Activated naive CD8-positive, alpha-beta T cell (primary cell): ENCODE data around the gene INPP4B.
A peak's percentile ranks its signal among the peaks of the same experiment; 100 is the strongest.

ENCODE experiments used
- H3K27ac Mint-ChIP-seq: one replicate; pipeline ENCODE4 v1.8.0; 2021; ENCODE audit warnings: mixed read lengths
- H3K27me3 Mint-ChIP-seq: one replicate; pipeline ENCODE4 v1.8.0; 2021; ENCODE audit warnings: mixed read lengths
- H3K36me3 Mint-ChIP-seq: one replicate; pipeline ENCODE4 v1.8.0; 2021; ENCODE audit warnings: mixed read lengths
- H3K4me1 Mint-ChIP-seq: one replicate; pipeline ENCODE4 v1.8.0; 2021; ENCODE audit warnings: low read depth, mixed read lengths
- H3K4me3 Mint-ChIP-seq: one replicate; pipeline ENCODE4 v1.8.0; 2021; ENCODE audit warnings: mild to moderate bottlenecking, mixed read lengths
- H3K9me3 Mint-ChIP-seq: one replicate; pipeline ENCODE4 v1.8.0; 2021; ENCODE audit warnings: low read depth, mixed read lengths

The INPP4B gene

DNA sequence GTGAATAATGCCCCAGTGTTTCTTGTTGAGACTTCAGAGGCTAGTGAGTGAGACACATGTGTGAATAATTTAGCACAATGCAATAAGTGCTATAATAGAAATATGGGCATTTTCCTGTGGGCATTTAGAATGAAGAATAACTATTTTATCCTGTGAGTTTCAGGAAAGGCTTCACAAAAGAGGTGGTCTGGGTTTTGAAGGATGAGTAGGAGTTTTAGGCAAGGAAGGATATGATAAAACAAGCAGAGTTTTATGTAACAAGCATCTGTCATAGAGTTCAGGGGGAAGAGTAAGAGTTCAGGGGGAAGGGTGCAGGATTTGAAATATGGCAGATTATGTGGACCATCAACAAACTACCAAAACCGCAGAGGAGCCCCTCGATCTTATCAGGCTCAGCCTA is 529.2 kb downstream of the INPP4B start:
- H3K36me3 Mint-ChIP-seq: peaks cover 37% of the 10 kb centered on the region
- H3K27me3 Mint-ChIP-seq: no peaks in the 10 kb centered on the region
- H3K27ac Mint-ChIP-seq: no peak overlapping the region
- H3K4me1 Mint-ChIP-seq: peaks cover 87% of the 10 kb centered on the region
- no peaks in the 10 kb centered on the region for H3K9me3 Mint-ChIP-seq
- no peak overlapping the region for H3K4me3 Mint-ChIP-seq

DNA sequence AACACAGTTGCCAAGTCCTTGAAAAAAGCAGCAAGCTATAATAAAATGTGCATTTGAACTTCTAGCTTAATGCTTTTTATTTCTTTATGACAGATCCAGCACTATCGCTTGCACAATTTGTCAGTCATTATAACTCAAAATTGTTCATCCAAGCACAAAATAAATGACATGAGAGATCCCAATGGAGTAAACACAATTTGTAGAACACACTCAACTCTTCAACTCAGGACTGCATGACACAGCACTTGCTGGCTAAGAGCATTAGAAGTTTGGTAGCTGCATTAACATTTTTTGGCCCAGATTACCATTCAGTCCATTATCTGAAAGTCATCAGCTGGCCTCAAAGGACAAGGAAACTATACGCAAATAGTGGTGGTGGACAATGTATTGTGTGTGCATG is 530.1 kb downstream of the INPP4B start:
- peaks cover 31% of the 10 kb centered on the region for H3K36me3 Mint-ChIP-seq
- no peak overlapping the region for H3K4me3 Mint-ChIP-seq
- H3K27ac Mint-ChIP-seq: peak overlapping the region; percentile 37
- H3K4me1 Mint-ChIP-seq: peaks cover 82% of the 10 kb centered on the region
- no peaks in the 10 kb centered on the region for H3K9me3 Mint-ChIP-seq
- H3K27me3 Mint-ChIP-seq: no peaks in the 10 kb centered on the region

DNA sequence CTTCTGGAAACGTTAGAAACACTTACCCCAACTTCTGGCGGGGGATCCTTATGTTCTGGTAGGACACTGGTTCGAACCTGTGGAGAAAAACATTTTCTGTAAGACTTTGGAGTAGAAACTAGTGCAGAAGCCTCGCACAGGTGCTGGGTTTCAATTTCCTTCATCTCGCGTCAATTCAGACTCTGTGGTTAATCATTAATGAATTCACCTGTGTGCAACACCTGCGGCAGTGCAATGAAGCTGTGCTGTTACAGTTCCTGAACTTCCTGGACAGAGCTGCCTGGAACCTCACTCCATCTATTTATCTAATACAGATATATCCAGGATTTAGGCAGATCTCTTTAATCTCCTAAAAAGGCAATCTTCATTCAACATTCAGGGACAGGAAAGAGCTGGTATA is 531.4 kb downstream of the INPP4B start:
- no peaks in the 10 kb centered on the region for H3K27me3 Mint-ChIP-seq
- H3K36me3 Mint-ChIP-seq: peaks cover 32% of the 10 kb centered on the region
- peak overlapping the region; percentile 27 for H3K4me3 Mint-ChIP-seq
- H3K4me1 Mint-ChIP-seq: peaks cover 78% of the 10 kb centered on the region
- no peaks in the 10 kb centered on the region for H3K9me3 Mint-ChIP-seq
- peak overlapping the region; percentile 58 for H3K27ac Mint-ChIP-seq

DNA sequence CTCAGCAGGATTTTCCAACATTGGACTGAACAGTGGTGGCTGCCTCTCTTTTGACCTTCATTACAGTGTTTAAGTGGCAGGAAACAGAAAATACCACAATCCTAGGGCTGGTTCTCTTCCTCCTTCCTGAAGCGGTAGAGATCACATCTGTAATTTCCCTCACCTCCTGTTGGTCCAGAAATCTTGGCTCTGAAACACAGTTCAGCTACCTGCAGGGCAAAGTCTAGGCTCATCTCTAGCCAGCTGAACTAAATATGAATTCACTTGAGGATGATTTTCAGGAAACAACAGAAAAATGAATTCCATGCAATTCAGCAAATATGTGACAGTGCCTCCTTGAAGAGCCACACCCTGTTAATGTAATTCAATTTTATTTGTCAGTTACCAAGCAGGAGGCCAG is 531.9 kb downstream of the INPP4B start:
- no peaks in the 10 kb centered on the region for H3K27me3 Mint-ChIP-seq
- H3K4me3 Mint-ChIP-seq: peak overlapping the region; percentile 12
- no peaks in the 10 kb centered on the region for H3K9me3 Mint-ChIP-seq
- H3K27ac Mint-ChIP-seq: peak overlapping the region; percentile 74
- H3K36me3 Mint-ChIP-seq: peaks cover 32% of the 10 kb centered on the region
- peaks cover 74% of the 10 kb centered on the region for H3K4me1 Mint-ChIP-seq

DNA sequence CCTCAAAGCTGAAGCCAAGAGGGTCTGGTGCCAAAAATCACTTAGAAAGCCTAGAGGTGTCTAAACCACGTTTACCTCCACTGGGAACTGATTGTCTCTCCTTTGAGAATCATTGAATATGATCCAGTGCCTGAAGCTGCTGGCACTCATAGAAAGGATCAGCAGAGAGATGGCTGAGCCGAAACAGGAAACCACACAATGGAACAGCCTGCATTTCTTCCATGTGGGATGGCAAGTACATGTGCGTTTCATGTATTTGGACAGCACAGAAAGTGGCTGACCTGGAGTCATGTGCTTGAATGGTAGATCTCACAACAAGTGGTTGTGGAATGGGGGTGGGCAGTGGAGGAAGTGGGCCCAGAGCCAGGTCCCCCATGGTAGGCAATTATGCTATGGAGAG is 533.7 kb downstream of the INPP4B start:
- Mint-ChIP-seq H3K36me3 (peaks cover 28% of the 10 kb centered on the region), H3K27me3 (no peaks in the 10 kb centered on the region), H3K4me3 (no peak overlapping the region), H3K27ac (peak overlapping the region; percentile 76), H3K9me3 (no peaks in the 10 kb centered on the region), H3K4me1 (peaks cover 60% of the 10 kb centered on the region)

DNA sequence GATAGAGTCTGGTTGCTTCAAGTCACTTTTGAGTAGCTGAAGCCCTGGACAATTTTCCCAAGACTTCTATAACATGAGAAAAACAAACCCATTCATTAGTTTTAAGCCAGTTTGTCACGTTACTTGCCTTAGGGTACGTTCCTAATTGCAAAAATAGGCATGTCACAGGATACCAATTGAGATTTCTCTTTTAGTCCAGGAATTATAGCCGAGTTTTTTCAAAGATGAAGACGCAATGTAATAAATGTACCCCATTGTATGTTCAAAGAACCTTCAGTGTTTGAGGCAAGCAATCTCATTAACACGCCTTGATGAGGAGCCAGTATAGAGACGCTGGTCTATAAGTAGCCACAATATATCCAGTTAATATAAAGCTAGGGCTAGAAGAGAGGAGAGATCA is 534.2 kb downstream of the INPP4B start:
- Mint-ChIP-seq H3K9me3 (no peaks in the 10 kb centered on the region), H3K4me3 (no peak overlapping the region), H3K27me3 (no peaks in the 10 kb centered on the region), H3K36me3 (peaks cover 24% of the 10 kb centered on the region), H3K4me1 (peaks cover 60% of the 10 kb centered on the region), H3K27ac (no peak overlapping the region)

DNA sequence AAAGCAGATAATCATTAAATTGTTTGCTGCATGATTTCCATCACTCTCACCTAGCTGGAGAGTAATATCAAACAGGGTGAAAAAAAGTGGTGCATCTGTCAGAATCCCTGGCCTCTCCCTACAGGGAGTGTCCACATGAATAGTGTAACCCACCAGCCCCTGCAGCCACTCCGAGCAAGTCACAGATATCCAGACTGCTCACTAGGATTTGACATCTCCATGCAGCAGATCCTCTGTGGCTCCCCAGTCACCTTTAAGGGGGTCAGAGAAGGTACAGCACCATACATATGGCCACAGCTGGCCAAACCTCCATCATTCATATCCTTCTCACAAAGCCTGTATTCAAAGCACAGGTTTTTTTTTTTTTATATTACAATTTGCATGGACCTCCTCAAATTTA is 536.3 kb downstream of the INPP4B start:
- Mint-ChIP-seq H3K9me3 (no peaks in the 10 kb centered on the region), H3K36me3 (peaks cover 28% of the 10 kb centered on the region), H3K4me3 (no peak overlapping the region), H3K4me1 (peaks cover 54% of the 10 kb centered on the region), H3K27ac (peak overlapping the region; percentile 13), H3K27me3 (no peaks in the 10 kb centered on the region)

DNA sequence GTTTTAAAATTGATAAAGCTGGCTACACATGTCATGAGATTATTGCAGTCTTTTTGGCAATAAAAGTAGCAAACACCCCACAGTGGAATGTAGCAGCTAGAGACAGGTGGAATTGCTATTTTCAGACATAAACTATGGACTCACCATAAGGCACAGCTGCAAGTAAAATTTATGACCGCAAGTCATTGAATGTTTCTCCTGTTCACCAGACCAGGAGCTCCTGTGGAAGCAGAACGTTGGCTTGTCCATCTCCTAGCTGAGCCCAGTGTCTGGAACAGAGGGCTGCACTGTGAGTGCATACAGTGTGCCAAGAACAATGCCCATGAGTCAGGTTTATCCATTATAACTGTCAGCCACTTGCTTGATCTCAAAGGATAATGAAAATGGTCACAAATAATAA is 538.2 kb downstream of the INPP4B start:
- Mint-ChIP-seq H3K27me3 (no peaks in the 10 kb centered on the region), H3K4me3 (no peak overlapping the region)

DNA sequence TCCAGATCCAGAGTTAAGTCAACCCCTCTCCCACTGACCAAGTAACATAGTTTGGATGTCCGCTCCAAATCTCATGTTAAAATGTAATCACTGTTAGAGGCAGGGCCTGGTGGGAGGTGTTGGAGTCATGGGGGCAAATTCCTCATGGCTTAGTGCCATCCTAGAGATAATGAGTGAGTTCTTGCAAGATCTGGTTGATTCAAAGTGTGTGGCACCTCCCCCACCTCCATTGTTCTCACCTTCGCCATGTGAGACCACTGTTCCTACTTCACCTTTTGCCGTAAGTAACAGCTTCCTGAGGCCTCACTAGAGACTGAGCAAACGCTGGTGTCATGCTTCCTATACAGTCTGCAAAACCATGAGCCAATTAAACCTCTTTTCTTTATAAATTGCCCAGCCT is 548.8 kb downstream of the INPP4B start:
- H3K4me1 Mint-ChIP-seq: peaks cover 48% of the 10 kb centered on the region

More for the DNA sequence above, 538.2 kb downstream of the INPP4B start:
- peaks cover 48% of the 10 kb centered on the region for H3K4me1 Mint-ChIP-seq
- peaks cover 17% of the 10 kb centered on the region for H3K36me3 Mint-ChIP-seq
- H3K9me3 Mint-ChIP-seq: no peaks in the 10 kb centered on the region
- H3K27ac Mint-ChIP-seq: no peak overlapping the region

DNA sequence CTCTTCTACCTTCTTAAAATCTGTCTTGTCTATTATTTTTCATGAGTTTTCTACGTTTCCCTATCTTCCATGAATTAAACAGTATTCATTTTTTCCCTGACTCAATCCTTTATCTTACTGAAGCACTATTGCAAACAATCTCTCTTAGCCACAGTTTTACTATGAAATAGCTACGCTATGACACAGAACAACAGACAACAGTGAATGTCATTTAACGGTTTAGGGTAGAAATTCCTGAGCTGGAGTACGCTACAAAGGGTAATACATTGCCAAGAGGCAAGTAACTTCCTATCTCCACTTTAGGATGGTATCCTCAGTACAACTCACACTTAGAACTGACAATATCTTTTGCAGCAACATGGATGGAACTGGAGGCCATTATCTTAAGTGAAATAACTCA is 552.6 kb downstream of the INPP4B start:
- H3K27ac Mint-ChIP-seq: peak overlapping the region; percentile 46
- peaks cover 42% of the 10 kb centered on the region for H3K36me3 Mint-ChIP-seq
- H3K9me3 Mint-ChIP-seq: peaks cover 13% of the 10 kb centered on the region
- no peaks in the 10 kb centered on the region for H3K27me3 Mint-ChIP-seq
- no peak overlapping the region for H3K4me3 Mint-ChIP-seq
- peaks cover 59% of the 10 kb centered on the region for H3K4me1 Mint-ChIP-seq

More for the DNA sequence above, 548.8 kb downstream of the INPP4B start:
- peaks cover 42% of the 10 kb centered on the region for H3K36me3 Mint-ChIP-seq
- no peak overlapping the region for H3K4me3 Mint-ChIP-seq
- H3K27ac Mint-ChIP-seq: no peak overlapping the region
- H3K27me3 Mint-ChIP-seq: no peaks in the 10 kb centered on the region
- no peaks in the 10 kb centered on the region for H3K9me3 Mint-ChIP-seq

DNA sequence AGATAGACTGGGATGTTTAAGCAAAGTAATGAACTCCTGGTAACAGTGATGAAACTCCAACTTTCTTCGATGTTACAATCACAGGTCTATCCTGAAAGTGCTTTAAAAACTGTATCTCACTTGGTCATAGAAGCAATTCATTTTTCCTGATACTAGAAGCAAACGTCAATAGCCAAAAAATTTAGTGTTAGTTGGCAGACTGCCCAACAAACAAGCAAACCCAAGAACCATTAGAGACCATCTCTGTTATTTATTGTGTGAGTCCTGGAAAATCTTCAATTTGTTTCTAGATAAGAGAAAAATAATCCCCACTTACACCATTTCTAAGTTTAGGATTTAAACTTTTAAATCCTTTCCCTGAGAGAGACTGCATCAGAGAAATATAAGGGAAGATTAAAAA is 553.9 kb downstream of the INPP4B start:
- Mint-ChIP-seq H3K4me1 (peaks cover 55% of the 10 kb centered on the region), H3K36me3 (peaks cover 37% of the 10 kb centered on the region), H3K9me3 (peaks cover 13% of the 10 kb centered on the region), H3K27ac (peak overlapping the region; percentile 56), H3K4me3 (no peak overlapping the region), H3K27me3 (no peaks in the 10 kb centered on the region)

DNA sequence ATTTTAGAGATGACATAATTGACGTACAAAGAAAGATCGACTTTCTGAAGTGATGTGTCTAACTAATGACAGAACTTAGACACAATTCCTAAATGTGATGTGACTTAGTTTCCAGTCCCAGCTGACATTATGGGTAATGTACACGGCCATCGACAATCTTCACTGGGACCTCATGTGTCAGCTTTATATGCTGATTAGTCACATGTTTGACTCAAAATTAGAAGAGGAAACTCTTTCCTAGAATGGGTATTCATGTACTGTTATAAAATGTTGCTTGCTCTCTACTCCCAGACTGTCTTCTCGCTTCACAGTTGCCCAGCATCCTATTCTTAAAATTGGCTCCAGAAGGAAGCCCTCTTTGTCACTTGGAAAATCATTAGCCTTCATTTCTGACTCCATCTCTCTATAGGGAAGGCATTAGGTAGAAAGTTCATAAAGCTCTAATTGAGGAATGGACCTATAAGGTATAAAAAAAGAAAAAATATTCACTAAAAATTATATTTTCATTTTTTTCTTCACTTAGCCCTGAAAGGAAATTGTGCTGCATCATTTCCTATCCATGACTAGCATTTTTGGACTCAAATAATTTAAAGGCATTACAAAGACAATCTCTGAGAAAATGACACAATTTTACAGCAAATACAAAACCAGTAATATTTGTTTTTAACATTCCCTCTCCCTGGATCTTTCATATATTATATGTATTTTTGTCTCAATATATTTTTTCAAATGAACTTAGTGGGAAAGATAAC is 554.6 kb downstream of the INPP4B start:
- Mint-ChIP-seq H3K36me3 (peaks cover 37% of the 10 kb centered on the region), H3K4me3 (no peak overlapping the region), H3K4me1 (peaks cover 53% of the 10 kb centered on the region), H3K27me3 (no peaks in the 10 kb centered on the region), H3K27ac (peak overlapping the region; percentile 61), H3K9me3 (peaks cover 13% of the 10 kb centered on the region)

DNA sequence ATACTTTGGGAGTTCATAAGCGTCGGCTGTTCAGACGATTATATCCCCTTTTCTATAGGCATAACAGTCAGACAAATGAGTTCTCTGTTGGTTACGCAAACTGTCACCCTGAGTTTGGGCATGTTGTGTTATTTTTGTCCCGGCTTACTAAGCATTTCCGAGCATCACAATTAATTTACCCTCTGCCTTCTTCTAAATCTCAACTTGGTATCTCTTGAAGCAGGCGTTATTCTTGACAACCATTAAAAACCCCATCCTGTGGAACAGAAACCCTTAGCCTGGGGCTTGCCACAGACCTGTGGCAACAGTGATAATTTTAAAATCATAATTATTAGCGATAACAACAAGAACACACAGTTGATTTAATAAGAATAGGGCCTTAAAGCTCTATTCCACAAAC is 558.7 kb downstream of the INPP4B start:
- Mint-ChIP-seq H3K9me3 (peaks cover 13% of the 10 kb centered on the region), H3K27ac (peak overlapping the region; percentile 25), H3K4me3 (no peak overlapping the region)

DNA sequence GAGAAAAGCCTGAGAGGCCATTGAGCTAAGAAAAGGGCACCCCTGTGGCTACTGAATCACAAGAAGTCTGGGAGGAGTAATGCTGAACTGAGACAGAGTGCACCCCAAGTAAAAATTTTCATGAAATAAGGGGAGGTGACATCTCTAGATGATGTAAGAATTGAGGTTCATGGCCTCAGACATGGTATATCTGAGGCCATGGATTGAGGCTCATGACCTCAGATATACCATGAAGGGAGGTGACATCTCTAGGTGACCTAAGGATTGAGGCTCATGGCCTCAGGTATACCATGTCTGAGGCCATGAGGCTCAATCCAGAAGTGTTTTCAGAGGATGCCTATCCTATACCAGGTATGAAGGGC is 560.9 kb downstream of the INPP4B start:
- Mint-ChIP-seq H3K36me3 (peaks cover 9% of the 10 kb centered on the region), H3K9me3 (peaks cover 4% of the 10 kb centered on the region), H3K27me3 (no peaks in the 10 kb centered on the region), H3K4me3 (no peak overlapping the region), H3K4me1 (peaks cover 28% of the 10 kb centered on the region), H3K27ac (no peak overlapping the region)

More for the DNA sequence above, 558.7 kb downstream of the INPP4B start:
- peaks cover 30% of the 10 kb centered on the region for H3K4me1 Mint-ChIP-seq
- H3K36me3 Mint-ChIP-seq: peaks cover 21% of the 10 kb centered on the region
- H3K27me3 Mint-ChIP-seq: no peaks in the 10 kb centered on the region

DNA sequence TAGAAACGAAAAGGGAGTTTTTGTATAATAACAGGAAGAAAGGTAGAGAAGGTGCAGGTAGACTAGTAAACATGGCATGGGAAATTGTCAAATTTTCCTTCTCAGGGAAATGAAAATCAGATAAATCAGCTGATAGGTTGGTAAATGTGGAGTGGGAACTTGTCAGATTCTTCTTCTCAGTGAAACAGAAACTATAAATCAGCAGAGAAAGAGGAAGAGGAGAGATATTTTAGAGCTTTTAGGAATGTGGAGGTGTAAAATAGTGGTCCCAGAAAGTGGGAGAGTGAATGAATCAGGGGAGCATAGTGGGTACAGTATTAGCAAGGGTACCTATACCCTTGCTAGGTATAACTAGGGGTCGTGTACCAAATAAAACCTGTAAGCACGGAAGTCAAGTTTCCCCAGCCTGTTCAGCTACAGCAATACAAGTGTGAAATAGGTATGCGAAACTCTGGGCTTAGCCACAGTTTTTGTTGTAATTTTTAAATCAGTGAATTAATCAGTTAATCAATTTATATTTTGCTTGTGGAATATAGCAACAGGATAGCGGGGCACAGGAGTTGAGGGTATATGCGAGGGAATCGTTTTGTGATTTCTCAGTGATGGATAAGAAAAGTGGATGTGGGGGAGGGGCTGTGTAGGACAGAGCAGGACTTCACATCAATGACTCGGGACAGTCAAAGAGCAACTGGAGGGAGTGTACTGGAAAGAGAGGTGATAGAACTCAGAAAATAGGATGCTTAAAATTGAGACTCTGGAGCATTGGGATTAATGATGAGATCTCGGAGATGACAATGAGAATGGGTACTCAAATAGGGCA is 561.5 kb downstream of the INPP4B start:
- Mint-ChIP-seq H3K27me3 (no peaks in the 10 kb centered on the region), H3K4me3 (no peak overlapping the region), H3K36me3 (peaks cover 5% of the 10 kb centered on the region), H3K4me1 (peaks cover 25% of the 10 kb centered on the region), H3K9me3 (peaks cover 1% of the 10 kb centered on the region), H3K27ac (no peak overlapping the region)
